ENCODE measurements around the gene CFAP73.

The CFAP73 gene

GRCh38 chr12:113119980-113120669 lies 29.4 kb upstream of the CFAP73 start:
- DNase-seq (ENCODE audit: low read depth in 3 of 3, low spot score in 1 of 3) = no peak

- DNase-seq (ENCODE audit: low read depth in 3 of 3, low spot score in 1 of 3) = no peak
These were observed 28.7 kb upstream of the CFAP73 start for GRCh38 chr12:113120670-113121370.

GRCh38 chr12:113127791-113128199 lies 21.7 kb upstream of the CFAP73 start:
- DNase-seq (ENCODE audit: low read depth in 3 of 3, low spot score in 1 of 3) = no peak

GRCh38 chr12:113128802-113129663 lies 20.5 kb upstream of the CFAP73 start:
- no peak for DNase-seq (ENCODE audit: low read depth in 3 of 3, low spot score in 1 of 3)

- DNase-seq (ENCODE audit: low read depth in 3 of 3, low spot score in 1 of 3) = no peak
These were observed 19.7 kb upstream of the CFAP73 start for GRCh38 chr12:113129664-113130456.

GRCh38 chr12:113130457-113131135 lies 18.9 kb upstream of the CFAP73 start:
- DNase-seq (ENCODE audit: low read depth in 3 of 3, low spot score in 1 of 3) = no peak

GRCh38 chr12:113131556-113131955 lies 18.0 kb upstream of the CFAP73 start:
- no peak for DNase-seq (ENCODE audit: low read depth in 3 of 3, low spot score in 1 of 3)

- DNase-seq (ENCODE audit: low read depth in 3 of 3, low spot score in 1 of 3) = no peak
These were observed 16.5 kb upstream of the CFAP73 start for GRCh38 chr12:113133036-113133435.

GRCh38 chr12:113133666-113134065 lies 15.9 kb upstream of the CFAP73 start:
- DNase-seq (ENCODE audit: low read depth in 3 of 3, low spot score in 1 of 3) = no peak

- DNase-seq (ENCODE audit: low read depth in 3 of 3, low spot score in 1 of 3) = no peak
These were observed 15.5 kb upstream of the CFAP73 start for GRCh38 chr12:113134071-113134470.

GRCh38 chr12:113134521-113134951 lies 15.0 kb upstream of the CFAP73 start:
- DNase-seq (ENCODE audit: low read depth in 3 of 3, low spot score in 1 of 3) = no peak

GRCh38 chr12:113135178-113136127 lies 14.1 kb upstream of the CFAP73 start, which contains the start of gene RASAL1:
TSS of gene RASAL1 (minus strand) at chr12:113135761. CDS start at chr12:113135462, 299 bp downstream.
- DNase-seq (ENCODE audit: low read depth in 3 of 3, low spot score in 1 of 3) = peak; percentile 36 to 78 (median 43)

GRCh38 chr12:113136128-113136989 lies 13.2 kb upstream of the CFAP73 start:
- DNase-seq (ENCODE audit: low read depth in 3 of 3, low spot score in 1 of 3) = peak in 2 of 3 donors; percentile 21 to 35

- no peak for DNase-seq (ENCODE audit: low read depth in 3 of 3, low spot score in 1 of 3)
These were observed 12.5 kb upstream of the CFAP73 start for GRCh38 chr12:113136990-113137511.

- DNase-seq (ENCODE audit: low read depth in 3 of 3, low spot score in 1 of 3) = no peak
These were observed 11.4 kb upstream of the CFAP73 start for GRCh38 chr12:113137861-113138783.

- no peak for DNase-seq (ENCODE audit: low read depth in 3 of 3, low spot score in 1 of 3)
These were observed 10.7 kb upstream of the CFAP73 start for GRCh38 chr12:113138826-113139225.

GRCh38 chr12:113140706-113141105 lies 8.8 kb upstream of the CFAP73 start:
- no peak for DNase-seq (ENCODE audit: low read depth in 3 of 3, low spot score in 1 of 3)
